NCI-H146 (cell line): ENCODE measurements around the gene TMEM87B.

Source experiments
- DNase-seq: peaks from one replicate; lab custom pipeline; 2025; lab: John Stamatoyannopoulos, UW

The TMEM87B gene

GRCh38 chr2:112054847-112055729 lies at the start of gene TMEM87B:
Gene TMEM87B, plus strand, starts transcription at chr2:112055269. Its CDS starts 323 bp downstream, at chr2:112055592.
- DNase-seq: peak; percentile 98

DNA sequence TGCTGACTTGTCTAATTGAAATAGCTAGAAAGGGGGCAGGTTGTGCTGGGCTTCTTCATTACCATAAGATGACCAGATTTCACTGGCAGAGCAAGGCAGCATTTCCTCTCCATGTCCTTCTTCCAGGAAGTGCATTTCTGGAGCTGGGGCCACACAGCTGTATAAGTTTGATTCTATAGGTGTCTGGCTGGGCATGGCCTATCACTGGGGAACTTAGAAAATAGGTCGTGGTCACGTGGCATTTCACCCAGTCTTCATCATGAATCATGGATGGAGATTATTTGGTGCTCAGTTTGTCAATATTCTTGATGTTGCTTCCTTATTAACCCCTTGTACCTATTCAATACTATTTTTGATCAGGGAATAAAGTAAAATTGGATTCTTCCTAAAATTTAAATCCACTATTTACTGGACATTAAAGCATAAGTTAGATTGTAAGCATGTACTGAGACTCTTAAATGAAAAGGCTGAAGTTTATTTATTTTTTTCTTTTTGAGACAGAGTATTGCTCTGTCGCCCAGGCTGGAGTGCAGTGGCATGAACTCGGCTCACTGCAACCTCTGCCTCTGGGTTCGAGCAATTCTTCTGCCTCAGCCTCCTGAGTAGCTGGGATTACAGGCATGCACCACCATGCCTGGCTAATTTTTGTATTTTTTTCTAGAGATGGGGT lies 49.5 kb upstream of the TMEM87B start:
- DNase-seq: no peak

DNA sequence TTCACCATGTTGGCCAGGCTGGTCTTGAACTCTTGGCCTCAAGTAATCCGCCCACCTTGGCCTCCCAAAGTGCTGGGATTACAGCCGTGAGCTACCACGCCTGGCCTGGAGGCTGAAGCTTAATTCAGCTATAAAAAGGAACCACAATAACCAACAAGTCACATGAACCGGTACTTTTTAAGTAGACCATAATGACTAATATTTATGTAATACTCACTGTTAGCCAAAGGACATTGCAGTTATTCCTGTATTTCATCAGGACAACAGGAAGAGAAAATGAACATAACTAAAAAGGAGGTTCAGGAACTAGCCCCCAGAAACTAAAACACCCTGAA lies 49.0 kb upstream of the TMEM87B start:
- no peak for DNase-seq

DNA sequence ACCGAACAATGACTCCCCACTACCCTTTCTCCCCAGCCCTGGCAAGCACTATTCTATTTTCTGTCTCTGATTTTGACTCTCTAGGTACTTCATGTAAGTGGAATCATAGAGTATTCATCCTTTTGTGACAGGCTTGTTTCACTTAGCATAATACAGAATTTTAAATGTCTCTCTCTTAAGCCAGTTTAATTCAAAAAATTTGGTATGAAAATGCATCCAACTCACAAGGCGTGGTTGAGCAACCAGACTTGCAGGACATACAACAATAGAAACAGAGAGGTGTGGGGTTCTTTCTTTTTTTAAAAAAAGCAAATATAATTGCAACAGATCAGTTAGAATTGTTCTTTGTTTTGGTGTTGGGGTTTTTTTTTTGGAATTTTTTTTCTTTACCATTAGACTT lies 47.6 kb upstream of the TMEM87B start:
- DNase-seq: no peak

DNA sequence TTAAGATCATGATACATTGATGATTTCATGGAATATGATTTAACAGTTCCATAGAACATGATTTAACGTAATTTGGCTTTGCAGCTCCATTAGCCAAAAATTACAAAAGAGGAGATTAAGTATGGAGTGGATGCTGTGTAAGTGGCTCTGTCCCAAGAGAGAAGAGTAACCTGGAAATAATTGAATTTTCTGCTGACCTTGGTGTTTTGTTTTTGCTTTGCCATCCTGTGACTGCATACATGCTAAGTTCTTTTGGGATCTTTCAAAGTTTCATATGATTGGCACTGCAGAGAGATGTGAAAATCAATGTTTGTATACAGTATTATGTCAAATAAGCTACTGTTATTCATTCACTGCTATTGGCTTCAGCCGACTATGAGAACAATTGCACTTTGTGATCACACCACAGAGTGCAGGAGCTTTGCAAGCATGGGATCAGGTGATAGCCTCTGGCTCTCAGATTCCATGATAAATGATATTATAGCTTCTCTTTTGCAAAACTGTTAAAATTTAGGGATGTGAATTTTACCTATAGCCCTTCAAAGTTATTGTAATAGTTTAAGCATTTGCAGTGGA lies 46.1 kb upstream of the TMEM87B start:
- DNase-seq: no peak

DNA sequence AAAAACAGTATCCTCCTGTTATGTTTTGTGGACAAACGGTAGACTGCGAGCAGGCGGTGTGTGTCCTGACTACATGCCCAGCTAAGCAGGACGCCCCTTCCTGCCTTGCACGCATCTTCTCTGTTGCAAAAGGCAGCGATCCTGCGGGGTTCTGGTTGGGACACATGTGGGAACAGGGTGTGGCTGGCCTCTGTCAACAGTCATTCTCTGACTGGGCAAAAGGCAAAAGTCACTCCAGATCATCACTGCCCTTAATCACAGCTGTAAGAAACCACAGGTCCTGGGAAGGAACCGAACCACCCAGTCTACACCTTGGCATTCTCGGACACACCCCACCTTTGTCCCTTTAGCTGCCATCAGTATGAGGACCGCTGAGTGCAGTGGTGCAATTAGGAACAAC lies 44.3 kb upstream of the TMEM87B start:
- no peak for DNase-seq

DNA sequence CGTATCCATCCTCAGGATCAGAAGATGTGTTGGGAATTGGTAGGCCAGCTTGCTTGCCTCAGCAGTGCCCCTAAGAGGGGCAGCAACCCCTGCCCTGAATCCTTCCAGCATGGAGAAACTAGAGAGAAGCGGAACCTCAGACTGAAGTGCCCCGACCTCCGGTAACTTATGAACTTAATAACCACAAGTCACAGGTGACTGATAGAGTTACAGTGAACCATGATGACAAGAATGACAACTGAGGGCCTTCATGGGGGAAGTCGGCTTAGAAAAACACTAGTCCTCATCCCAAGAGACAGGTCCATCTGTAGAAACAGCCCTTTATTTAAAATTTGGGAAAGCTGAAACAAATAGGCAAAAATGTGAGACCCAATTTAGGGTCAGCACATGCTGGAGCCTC lies 42.5 kb upstream of the TMEM87B start:
- DNase-seq: no peak

DNA sequence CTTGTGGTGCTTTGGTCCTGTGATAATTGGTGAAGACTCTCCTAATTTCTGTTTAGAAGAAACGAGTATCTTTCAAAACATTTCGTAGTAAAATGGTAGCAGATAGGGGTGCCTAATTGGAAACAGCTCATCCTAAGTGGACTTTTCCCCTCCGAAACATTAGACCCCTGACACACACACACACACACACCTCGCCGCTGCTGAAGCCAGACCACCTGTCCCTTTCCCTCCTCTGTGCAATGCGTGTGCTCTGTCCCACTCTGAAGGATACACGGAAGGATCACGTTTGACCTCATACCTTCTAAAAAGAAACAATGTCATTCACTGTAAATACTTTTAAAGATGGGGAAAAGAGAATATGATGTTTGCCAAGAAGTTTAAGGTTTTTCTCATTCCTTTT lies 36.2 kb upstream of the TMEM87B start:
- no peak for DNase-seq

DNA sequence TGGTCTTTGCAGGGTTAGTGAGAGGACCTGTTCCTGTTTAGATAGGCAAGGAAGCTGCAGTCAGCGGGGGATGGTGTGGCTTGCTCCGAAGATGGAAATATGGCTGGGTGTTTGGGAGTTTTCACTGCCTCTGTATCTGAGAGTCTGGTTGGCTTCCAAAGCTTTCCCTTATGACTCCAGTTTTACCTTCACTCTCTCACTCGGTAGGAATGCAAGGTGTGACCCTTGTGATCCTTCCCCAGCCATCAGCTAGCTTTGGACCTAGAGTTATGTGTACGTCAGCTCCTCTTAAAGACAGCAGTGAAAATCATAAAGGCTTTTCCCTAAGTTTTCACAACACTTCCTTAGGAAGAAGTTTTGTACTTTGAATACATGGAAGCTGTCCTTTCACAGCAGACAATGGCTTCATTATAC lies 35.5 kb upstream of the TMEM87B start:
- DNase-seq: no peak

DNA sequence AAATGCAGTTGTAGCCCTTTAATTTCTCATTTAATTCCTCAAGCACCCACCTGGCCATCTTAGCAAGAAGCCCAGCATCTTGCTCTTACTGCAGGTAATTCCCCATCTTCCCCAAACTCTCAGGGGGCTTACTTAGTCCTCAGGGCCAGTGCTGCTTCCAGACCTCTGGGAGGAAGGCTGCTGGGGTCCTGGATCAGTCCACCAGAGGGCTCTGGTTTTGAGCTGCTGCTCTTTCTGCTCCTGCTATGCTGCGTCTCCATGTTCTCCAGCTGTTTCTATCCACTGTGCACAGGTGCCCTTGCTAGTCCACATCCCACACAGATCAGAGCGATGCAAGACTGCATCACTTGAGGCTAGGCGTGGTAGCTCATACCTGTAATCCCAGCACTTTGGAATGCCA lies 34.5 kb upstream of the TMEM87B start:
- no peak for DNase-seq

DNA sequence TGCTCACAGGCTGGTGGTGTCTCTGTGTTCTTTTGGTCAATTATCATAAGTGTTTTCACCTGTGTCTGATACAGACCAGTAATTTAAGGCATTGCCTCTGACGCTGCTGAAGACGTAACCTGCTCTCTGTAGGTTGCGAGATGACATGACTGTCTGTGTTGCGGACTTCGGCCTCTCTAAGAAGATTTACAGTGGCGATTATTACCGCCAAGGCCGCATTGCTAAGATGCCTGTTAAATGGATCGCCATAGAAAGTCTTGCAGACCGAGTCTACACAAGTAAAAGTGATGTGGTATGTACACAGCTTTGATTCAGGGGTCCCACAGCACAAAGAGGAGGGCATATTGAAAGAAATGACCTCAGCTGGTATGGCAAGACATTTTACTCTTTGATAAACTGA lies 33.8 kb upstream of the TMEM87B start:
- no peak for DNase-seq

GRCh38 chr2:112021781-112022231 lies 33.3 kb upstream of the TMEM87B start:
- peak; percentile 18 for DNase-seq

DNA sequence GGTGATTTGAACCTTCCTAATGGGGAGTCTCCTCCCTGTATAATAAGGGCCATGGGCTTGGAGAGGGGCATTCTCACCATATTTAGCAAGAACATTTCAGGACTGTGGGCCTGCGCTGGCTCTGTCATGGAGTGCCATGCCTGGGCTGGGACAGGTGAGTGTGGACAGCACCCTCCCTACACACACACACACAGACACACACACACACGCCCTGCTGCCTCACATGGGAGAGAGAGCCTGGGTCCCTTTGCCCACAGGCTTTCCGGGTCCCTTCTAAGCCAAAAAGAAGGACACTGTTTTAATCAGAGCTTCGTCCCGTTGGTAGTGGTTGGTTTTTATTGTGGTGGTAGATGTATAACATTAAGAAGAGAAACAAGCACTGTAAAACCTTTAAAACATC lies 31.4 kb upstream of the TMEM87B start:
- no peak for DNase-seq

- no peak for DNase-seq
Observed at GRCh38 chr2:112024231-112024630, 30.8 kb upstream of the TMEM87B start.

DNA sequence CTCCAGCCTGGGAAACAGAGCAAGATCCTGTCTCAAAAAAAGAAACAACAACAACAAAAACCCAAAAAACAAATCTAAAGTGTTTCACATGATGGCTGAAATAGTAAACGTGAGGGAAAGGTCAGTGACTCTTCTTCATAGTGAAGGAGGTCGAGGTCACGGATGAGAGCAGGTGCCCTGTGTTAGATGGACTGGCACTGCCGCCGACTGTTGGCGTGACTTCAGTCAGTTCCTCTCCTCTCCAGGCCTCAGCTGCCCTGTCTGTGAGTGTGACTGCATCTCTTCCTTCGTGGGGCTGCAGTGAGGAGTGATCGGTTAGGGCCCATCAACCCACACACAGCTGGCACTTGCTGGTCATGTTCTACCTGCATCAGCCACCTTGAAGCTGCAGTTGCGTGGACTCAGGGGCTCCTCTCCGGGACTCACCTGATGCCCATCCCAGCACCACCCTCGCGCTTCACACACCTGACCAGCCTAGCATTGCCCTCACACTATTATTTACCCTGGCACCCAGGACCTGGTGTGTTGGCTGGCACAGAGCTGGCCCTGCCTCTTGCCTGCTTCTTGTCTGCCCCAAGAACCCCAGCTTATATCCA lies 30.1 kb upstream of the TMEM87B start:
- DNase-seq: no peak

DNA sequence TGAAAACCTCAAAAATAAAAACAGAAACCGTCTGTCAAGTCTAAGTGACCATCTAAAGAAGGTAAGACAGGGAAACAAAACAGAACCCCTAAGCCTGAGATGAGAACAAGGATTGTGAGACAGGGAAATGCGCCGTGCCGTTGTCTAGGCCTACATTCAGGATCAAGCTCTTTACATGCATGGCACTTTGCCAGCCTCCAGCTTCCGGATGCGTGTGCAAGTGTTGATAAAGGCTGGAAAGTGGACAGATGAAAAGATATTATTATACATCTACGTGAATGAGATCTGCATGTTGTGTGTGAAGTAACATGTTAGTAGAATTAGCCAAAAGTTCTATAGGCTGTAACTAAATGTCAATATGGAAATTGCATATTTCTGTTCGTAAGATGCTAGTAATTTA lies 28.6 kb upstream of the TMEM87B start:
- peak; percentile 8 for DNase-seq

DNA sequence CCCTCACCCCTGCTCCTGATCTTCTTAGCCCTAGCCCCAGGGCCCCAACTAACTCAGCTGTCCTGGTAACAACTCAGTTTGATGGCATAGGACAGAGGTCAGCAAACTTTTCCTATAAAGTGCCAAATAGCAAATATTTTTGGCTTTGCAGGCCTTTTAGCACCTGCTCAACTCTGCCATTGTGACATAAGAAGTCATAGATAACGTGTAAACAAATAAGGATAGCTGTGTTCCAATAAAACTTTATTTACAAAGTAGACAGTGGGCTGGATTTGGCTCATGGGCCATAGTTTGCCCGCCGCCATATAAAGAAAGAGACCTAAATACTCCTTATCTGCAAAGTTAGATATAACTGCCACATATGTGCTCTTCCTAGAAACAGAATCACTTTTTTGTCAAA lies 27.3 kb upstream of the TMEM87B start:
- no peak for DNase-seq

DNA sequence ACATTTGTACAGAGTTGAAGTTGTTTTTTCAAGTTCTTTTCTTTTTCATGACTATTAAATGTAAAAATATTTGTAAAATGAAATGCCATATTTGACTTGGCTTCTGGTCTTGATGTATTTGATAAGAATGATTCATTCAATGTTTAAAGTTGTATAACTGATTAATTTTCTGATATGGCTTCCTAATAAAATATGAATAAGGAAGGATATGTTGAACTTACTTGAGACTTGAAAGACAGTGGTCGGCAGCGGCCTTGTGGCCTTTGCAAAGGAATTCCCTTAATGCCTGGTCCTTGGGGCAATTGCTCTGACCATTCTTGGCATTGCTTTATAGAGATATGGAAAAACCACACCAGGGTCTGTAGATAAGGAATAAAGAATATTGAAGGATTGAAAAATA lies 25.9 kb upstream of the TMEM87B start:
- no peak for DNase-seq

GRCh38 chr2:112031473-112032223 lies 23.4 kb upstream of the TMEM87B start:
- DNase-seq: no peak

DNA sequence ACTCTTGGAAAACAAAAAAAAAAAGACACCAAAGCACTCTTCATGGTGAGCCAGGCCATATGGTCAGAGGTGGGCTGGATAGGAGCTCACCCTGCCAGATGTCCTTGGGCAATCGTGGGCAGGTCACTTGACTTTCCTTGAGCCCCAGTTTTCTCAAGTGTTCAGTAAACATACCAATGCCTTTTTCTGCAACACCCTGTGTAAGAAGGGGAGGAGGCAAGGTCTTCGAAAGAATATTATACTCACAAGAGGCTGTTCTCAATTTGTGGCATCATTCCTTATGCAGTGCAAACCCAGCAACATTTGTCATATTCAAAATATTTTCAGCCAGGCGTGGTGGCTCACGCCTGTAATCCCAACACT lies 22.9 kb upstream of the TMEM87B start:
- DNase-seq: no peak

- no peak for DNase-seq
Observed at GRCh38 chr2:112032689-112033465, 22.2 kb upstream of the TMEM87B start.
